ENCODE measurements around the gene ALDH3A1.

The ALDH3A1 gene

DNA sequence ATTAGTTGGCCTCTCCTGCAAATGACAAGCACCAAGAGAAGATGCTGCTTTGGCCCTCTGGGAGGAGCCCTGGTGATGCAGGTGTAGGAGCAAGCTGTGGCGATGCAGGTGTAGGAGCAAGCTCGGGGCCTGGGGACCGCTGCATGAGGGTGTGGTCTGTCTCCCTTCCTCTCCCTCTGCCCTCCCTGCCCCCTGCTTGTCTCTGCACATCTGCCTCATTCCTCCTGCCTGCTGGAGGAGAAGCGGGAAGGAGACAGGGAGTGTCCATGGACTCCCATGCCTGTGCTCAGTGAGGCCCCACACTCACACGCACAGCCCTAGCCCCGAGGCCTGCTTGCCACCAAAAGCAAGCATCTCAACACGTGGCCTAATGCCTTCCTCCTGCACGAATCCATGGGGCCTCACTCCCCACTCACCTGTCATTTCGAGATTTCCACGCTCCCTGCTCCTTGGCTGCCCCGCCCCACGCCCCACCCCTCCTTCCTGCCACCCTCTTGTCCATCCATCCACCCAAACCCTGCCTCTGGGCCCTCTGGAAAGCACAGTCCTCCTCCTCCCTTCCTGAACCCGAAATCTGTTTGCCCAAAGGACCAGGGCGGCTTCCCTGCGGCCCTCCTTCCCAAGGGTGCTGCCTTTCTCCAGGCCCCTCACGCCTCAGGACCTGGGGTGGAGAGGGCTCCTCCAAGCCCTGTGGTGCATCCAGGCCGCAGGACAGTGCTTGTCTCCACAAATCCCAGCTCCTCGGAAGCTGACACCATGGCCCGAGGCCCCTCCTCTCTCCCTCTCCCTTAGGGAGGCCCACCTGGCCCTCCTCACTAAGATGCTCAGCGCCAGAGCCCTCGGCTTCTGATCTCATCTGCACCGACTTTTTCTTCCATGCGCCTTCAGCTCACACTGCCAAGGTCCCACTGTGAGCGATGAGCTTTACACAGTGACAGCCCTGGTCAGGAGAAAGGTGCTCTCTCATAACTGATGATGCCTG is 11.8 kb upstream of the ALDH3A1 start:
- no peak for DNase-seq (ENCODE audit: low read depth)

DNA sequence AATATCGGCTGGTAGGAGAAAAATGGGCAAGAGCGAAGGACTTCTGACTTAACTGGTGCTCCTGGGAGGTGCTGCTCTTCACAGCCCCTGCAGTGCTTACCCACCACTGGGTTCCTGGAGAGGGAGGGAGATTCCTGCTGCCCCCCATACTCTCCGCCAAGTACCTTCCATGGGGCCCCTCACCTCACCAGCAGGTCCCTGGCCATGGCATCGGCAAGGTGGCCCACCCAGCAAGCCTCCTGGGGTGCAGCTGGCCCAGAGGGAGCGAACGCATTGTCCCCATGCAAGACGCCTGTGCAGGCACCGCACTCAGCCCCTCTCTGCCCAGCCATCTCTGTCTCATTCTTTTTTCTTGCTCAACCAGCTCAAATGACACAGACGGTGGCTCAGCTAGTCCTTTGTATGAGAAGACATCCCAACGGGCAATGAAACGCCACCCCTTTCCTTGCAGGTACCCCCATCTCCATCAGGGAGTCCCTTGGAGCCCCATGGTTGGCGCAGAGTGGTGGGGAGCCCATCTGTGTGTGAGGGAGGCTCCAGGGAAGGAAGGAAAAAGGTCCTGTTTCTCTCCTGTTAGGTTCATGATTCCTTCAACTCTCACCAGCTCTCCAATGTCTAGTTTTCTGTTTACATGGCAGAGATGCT is 9.6 kb upstream of the ALDH3A1 start:
- no peak for DNase-seq (ENCODE audit: low read depth)

DNA sequence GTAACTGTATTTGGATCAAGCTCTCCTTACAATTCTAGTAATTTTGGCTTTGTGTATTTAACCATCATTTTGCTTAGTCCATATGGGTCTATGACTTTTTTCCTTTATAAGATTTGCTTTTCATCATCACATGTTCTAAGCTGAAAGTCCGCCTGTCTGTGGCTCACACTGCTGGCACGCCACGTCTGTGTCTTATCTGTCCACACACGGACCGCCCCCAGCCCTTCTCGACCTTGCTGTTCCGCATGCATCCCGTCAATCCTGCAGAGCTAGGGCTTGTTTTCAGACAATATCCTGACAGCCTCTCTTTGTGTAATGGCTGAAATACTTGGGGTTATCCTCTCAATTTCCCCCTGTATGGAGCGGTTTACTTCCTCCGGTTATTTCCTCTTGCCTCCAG is 8.4 kb upstream of the ALDH3A1 start:
- no peak for DNase-seq (ENCODE audit: low read depth)

DNA sequence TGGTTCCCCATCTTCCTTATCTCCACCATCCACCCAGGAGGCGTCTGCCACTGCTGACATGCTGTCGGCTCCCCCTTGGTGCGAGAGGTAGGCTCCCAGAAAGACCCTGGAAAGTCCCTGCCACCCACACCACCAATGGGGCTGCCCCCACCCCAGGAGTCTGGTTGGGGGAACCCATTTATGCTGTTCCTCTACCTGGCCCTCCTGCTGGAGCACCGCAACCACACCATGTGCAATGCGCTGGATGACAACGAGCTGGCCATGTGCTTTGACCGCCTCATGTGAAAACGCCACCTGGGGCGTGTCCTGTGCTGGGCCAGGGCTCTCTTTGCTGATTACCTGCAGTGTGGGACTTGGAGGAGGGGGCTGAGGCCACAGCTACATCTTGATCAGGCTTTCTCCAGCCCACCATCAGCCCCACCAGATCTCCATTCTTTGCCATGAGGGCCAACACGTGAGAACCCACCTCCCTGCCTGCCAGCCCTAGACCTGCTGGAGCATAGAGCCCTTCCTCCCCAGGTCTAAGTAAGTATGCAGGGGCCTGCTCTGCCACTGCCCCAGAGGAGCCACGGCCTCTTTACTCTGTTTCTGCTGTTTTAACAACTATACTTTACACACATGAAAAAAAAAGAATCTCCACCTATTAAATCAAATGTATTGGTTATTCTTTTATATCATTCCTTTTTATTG is 7.9 kb upstream of the ALDH3A1 start:
- DNase-seq (ENCODE audit: low read depth) = no peak

DNA sequence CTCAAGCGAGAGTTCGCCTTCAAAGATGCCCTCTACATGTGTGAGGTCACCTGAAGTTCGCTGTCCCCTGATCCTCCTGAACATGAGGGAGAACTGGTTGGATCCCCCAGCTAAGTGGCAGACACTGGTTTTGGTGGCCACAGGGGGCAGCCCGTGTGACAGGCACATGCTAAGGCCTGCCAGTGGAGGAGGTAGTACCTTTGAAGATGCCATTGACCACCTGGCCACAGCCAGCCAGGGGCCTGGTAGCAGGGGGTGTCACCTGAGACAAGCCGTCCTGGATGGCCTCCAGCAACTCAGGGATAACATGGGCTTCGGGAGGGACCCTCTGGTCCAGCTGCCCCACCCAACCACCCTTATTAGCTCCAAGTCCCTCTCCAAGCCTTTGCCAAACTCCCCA is 7.3 kb upstream of the ALDH3A1 start:
- no peak for DNase-seq (ENCODE audit: low read depth)

DNA sequence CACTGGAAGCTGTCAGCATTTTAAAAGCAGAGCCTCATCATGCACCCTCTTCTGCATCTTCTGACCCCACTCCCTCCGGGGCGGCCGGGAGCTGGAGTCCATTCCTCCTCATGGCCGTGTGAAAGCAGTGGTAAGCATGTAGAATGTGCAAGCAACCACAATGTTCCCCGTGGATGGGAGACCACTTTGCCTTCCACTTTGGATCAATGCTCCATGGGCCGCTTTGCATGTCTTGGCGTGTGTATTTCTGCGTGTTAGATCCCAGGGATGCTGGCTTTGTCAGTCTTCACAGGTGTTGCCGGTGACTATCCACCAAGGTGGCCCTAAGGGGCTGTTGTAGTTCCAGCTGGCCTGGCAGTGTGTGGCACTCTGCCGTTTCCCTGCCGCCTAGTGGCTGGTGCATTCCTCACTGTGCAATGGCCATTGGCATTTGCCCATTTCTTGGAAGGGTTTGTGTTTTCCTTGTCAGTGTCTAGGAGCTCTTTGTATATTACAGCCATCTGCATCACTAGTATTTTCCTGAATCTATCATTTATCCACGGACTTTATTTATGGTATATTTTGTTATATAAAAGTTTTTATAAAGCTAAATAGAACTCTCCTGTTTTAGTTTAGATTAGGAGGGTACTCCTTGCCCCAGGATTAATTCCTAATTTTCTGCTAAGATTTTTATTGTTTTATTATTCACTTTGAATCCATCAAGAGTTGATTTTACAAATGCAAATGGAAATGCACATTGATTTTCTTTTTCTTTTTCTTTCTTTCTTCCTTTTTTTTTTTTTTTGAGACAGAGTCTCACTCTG is 5.8 kb upstream of the ALDH3A1 start:
- DNase-seq (ENCODE audit: low read depth) = no peak

DNA sequence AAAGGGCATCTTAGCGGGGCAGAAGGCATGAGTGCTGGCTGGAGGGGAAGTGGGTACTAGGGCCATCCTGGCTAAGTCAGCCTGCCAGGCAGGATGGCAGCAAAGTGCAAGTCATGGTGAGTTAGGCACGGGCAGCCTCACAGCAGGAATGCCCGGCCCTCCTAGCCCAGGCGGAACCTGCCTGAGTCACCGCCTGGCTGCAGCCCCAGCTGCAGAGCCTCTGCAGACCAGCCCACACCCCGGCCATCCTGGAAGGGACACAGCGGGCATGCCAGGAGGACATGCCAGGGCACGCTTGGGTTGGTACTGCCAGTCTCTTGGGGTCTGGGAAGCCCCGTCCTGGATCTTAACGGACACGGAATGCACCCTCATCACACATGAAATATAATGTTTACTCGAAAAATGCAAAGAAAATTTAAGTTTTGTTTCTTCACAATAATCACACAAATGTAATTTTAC is 5.0 kb upstream of the ALDH3A1 start:
- peak; percentile 79 for DNase-seq (ENCODE audit: low read depth)

DNA sequence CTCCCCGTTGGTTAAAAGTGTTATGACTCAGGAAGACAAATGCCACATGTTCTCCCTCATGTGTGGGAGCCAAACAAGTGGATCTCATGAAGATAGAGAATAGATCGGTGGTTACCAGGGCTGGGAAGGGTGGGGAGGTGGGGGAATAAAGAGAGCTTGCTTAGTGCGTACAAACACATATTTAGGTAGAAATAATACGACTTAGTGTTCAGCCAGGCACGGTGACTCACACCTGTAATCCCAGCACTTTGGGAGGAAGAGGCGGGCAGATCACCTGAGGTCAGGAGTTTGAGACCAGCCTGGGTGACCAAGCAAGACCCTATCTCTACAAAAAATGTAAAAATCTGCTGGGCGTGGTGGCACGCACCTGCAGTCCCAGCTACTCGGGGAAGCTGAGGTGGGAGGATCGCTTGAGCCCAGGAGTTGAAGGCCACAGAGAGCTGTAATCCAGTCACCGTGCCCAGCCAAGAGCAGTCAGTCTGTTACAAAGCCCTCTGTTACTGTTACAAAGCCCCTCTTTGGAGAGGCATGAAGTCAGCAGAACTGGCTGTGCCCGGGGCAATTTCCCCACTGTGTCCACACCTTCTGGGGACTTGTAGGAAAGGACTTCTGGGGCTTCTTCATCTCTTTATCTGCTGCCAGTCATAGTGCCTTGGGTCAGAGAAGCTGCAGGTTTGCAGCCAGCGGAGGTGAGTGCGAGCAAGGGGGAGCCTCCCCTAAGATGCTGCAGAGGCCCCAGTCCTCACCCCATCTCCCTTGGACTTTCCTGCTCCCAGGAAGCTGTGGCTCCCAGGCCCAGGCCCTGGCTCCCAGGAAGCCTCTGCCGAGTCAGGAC is 4.3 kb upstream of the ALDH3A1 start:
- DNase-seq (ENCODE audit: low read depth) = no peak

DNA sequence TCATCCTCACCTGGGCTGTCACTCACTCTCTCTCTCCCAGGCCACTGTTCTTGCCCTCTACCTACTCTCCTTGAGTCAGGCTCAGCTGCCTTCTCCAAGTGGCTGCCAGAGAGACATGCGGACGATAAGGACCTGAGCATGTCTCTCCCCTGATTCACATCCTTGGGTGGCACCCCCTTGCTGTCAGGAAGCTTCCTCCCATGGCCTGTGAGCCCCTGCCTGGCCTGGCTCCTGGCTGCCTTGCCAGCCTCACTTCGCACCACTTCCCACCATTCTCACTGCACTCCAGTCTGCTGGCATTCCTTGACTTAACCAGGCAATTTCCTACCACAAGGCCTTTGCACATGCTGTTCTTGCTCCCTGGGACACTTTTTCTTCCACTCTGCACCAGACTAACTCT is 2.7 kb upstream of the ALDH3A1 start:
- DNase-seq (ENCODE audit: low read depth) = no peak

DNA sequence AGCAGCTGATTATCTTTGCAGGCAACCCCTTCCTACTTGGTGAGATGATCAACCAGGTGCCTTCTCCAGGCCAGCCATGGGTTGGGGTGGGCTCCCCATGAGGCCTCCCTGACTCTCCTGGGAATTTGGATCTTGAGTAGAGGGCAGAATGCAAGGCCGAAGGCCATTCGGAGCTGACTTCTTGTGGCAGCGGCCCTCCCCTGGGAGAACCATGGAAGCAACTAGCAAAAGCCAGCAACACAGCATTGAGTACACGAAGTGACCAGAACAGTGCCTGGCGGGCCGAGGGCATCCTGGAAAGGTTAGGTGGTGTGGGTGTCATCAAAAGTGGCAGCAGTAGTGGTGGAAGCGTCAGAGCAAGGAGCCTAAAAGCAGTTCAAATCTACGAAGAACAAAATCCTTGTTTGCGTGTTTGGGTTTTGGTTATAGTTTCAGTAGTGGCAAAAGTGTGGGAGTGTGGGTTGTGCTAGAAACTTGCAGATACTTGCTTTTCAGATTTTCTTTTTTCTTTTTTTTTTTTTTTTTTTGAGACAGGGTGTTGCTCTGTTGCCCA is 2.0 kb upstream of the ALDH3A1 start:
- no peak for DNase-seq (ENCODE audit: low read depth)

DNA sequence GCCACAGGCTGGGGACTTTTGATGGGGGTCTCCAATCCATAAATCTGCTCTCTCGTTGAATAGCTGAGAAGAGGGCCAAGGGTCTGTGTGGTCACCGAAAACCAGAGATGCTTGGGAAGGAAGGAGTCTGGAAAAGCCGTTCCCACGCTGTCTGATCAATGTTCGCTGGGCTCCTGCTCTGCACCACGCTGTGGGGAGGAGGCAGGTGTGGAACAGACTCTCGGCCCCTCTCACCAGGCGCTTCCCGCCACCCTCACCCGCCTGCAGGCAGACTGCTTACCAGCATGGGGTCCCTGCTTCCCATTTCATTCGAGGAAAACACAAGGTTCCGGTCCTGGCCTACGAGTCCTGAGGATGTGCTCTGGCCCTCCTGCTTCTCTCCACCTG is 702 bp upstream of the ALDH3A1 start:
- no peak for DNase-seq (ENCODE audit: low read depth)

DNA sequence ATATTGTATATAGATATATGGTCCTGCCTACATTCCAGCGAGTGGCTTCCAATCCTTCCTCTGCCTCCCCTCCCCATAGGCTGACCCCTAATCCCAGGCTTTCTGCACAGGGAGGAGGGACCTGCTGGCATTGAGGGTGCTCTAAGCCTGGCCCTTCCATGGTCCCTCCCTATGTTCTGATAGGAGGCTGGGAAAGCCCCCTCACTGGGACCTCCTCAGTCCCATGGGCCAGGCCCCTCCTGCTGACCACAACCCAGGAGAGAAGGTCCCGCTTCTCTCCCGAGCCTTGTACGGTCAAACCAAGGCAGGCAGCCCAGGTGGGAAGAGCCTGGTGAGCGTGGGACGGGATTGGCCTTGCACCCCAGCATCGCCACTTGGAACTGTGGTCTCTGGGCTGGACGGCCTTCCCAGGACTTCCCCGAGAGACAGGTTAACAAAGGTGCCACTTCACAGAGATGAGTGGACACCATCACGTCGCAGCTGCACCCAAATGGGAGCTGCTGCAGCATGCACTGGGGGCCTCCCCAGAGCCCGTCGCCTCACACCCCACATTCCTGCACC is 859 bp downstream of the ALDH3A1 start:
- no peak for DNase-seq (ENCODE audit: low read depth)

DNA sequence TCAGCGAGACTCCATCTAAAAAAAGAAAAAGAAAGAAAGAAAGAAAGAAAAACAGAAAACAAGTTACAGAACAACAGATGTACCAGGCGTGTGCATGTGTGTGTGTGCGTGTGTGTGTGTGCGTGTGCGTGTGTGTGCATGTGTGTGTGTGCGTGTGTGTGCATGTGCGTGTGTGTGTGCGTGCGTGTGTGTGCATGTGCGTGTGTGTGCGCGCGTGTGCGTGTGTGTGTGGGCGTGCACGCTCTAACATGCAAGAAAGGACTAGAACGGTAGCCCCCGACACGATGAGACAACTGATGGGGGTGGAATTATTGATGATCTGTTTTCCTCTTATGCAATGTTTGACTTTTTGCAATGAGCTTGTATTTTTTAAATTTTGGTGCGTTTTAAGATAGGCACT is 1.6 kb downstream of the ALDH3A1 start:
- DNase-seq (ENCODE audit: low read depth) = no peak

DNA sequence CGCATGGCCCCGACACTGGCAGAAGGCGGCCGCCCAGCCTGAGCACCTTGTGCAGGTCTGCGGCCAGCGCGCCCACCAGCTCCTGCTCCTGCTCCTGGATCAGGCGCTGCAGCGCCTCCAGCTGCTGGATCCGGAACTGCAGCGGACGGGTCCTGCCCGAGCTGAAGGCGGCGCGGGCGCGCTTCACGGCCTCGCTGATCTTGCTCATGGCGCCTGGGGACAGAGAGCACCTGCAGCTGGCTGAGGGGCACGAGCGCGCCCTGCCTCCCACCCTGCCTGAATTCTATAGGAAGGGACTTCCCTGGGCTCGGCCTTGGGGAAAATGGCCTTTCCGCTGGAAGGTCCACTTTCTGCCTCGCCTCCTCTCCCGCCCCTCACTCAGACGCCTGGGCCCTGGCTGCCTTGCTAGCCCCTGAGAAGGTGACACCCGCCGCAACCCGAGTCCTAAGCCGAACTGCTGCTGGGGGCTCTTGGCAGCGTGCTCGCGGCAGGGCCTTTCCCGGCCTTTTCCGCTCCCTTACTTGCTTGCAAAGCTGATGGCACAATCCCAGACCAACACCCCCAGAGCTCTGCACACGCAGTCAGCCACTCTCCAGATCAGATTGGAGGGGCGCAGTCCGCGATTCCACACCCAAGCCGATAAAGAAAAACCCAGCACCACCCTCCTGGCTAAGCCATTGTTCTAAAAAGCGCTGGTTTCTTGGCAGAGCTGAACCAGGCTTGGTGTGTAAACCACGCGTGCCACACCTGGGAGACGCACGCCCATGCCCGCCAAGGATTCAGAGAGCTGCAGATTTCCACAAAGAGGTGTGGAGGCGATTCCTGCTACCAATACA is 3.0 kb downstream of the ALDH3A1 start:
- DNase-seq (ENCODE audit: low read depth) = no peak

DNA sequence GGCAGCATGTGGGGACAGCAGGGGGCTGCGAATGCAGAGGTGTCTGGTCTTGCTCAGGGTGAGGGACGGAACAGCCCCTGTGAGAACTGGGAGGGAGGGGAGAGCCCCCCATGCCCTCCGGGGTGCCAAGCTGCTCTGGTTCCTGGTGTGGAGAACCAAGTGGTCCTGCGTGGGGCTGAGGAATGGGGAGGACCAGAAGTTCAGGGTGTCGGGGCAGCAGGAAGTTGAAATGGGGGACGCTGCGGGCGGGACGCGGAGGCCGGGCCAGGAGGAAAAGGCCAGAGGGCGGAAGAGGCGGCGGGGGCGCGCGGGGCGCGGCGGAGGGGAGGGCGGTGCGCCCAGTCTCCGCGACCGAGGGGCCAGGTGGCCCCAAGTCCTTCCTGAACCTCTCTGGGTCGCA is 3.6 kb downstream of the ALDH3A1 start:
- DNase-seq (ENCODE audit: low read depth) = no peak

DNA sequence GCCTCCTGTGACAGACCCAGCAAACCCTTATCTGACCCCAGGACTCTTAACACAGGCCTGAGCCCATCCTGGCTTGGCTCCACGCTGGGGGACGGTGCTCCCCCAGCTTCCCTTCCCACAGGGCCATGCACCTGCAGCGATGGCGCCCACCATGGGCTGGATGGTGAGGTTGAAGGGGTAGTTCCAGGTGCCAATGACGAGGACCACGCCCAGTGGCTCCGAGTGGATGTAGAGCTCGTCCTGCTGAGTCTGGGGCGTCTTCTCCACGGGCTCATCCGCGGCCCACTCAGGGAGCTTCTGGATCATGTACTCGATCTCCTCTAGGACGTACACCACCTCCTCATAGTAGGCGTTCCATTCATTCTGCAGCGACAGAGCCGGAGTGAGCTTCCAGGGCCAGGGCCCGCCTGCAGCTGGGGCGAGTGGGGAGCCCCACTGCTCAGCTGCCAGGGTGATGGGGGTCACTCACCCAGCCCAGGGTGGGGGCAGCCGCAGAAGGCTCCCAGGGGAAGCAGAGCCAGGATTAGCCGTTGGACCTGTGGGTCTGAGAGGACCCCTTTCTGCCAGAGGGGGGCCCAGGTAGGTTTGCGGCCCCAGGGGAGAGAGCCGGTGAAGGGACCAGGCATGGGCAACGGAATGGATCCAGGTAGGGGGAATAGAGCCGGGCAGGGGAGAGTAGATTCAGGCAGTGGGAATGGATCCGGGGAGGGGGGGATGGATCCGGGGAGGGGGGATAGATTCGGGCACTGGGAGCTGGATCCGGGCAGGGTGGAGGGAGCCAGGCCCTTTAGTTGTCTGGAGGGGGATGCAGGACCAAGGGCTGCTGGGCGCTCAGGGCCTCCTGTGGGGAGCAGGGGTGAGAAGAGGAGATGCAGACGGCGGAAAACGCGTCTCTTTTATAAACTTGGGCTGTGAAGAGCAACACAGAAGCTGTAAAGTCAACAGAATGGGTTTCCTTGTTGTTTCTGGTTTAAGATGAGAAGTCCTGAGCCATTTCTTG is 4.7 kb downstream of the ALDH3A1 start:
- no peak for DNase-seq (ENCODE audit: low read depth)

DNA sequence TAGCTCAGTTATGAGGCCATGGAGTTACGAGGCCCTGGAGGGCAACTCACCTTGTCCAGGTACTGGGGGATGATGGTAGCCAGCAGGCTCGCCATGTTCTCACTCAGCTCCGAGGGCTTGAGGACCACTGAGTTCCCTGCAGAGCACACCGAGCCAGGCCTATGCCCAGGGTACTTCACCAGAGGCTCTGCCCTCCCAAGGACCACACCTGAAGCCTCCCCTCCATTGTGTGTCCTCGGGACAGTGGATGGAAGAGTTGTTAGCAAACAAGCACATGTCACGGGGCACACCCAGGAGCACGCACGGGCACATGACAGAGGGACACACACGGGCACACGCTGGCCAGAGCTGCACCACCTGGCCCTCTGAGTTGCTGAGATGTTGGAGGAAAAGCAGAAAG is 5.6 kb downstream of the ALDH3A1 start:
- DNase-seq (ENCODE audit: low read depth) = no peak

DNA sequence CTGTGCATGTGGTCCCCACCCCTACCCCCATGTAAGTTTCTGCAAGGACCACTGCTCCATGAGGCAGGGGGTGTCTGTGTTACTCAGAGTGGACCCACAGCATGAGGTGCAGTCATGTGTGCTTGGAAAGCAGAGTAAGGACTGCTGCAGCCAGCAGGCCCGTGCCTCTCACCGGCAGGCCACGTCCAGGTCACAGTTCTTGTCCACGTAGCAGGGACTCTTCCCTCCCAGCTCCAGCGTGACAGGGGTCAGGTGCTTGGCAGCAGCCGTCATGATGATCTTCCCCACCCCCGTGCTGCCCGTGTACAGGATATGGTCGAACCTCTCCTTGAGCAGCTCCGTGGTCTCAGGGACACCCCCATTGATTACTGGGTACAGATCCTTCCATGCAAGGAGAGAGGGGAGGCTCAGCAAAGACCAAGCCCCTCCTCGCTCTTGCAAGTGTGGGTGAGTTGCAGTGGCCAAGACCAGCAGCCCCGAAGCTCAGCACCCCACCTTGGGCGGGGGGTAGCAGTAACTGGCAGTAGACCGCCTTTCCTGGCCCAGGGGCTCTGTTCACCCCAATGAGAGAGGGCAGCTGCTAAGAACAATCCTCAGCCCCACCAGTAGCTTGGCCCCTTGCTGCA is 6.2 kb downstream of the ALDH3A1 start:
- no peak for DNase-seq (ENCODE audit: low read depth)
